Esophagus squamous epithelium (tissue), 5 donors: ENCODE measurements around the gene NMU. TPM values are rescaled to one million over a fixed set of nuclear protein-coding genes. Genes with fewer than 3 reads are reported as not detected.
"Not testable (repeated sequence)": the region's sequence is repeated elsewhere in the genome, so short reads cannot be mapped to it uniquely, and the experiment has no call there.

Source experiments
- DNase-seq: peaks from one replicate; lab custom pipeline; 2025; lab: John Stamatoyannopoulos, UW
- H3K27ac ChIP-seq, 4 donors: fragments of 200-600 bp; sonication (generic); one replicate each; pipeline ENCODE4 v1.5.1; 2016 to 2019; ENCODE audit warnings: mild to moderate bottlenecking in 1 of 4
- H3K27me3 ChIP-seq, 4 donors: fragments of 200-600 bp; sonication (generic); 1 replicate in 3 of 4; 2 replicates in 1 of 4; pipeline versions ENCODE4 v1.5.1 to v1.6.0; 2017 to 2021; ENCODE audit warnings: antibody characterized with exemption in 1 of 4
- H3K36me3 ChIP-seq, 3 donors: fragments of 200-600 bp; sonication (generic); one replicate each; pipeline ENCODE4 v1.5.1; 2016 to 2019
- H3K4me1 ChIP-seq, 3 donors: fragments of 200-600 bp; sonication (generic); one replicate each; pipeline ENCODE4 v1.5.1; 2017 to 2019
- H3K4me3 ChIP-seq, 4 donors: fragments of 200-600 bp; sonication (generic); 1 replicate in 3 of 4; 2 replicates in 1 of 4; pipeline ENCODE4 v1.5.1; 2016 to 2019; ENCODE audit warnings: mild to moderate bottlenecking in 2 of 4, moderate library complexity in 1 of 4
- H3K9me3 ChIP-seq, 3 donors: fragments of 200-600 bp; sonication (generic); one replicate each; pipeline ENCODE4 v1.5.1; 2016 to 2019
- CTCF ChIP-seq, 6 experiments: fragments of 450-650 bp in 4 of 6; fragments of 200-600 bp in 2 of 6; sonication (generic) in 2 of 6; IDR thresholded peaks; one replicate each; pipeline ENCODE4 v1.5.1; 2016 to 2019; ENCODE audit warnings: antibody characterized with exemption in 6 of 6, mild to moderate bottlenecking in 4 of 6, moderate library complexity in 4 of 6
- POLR2A ChIP-seq, 4 donors: fragments of 450-650 bp; IDR thresholded peaks; one replicate each; pipeline ENCODE4 v1.6.1; 2017; ENCODE audit warnings: antibody characterized with exemption in 4 of 4, mild to moderate bottlenecking in 4 of 4, moderate library complexity in 3 of 4
- WGBS, 2 donors: methylation state at CpG; one replicate each; pipeline ENCODE4 v1.1.5; 2018; 5-methylcytosine and 5-hydroxymethylcytosine counted together
- intact Hi-C: fragments of 100-400 bp; cut with DNase I; formaldehyde crosslinking; loops from one replicate; pipeline ENCODE4 v1.15.0; 2022
- total RNA-seq, 4 donors: library from RNA; depleted of rRNA; stranded (reverse); fragments of >200 nt; gene quantifications; one replicate each; pipeline ENCODE4 v1.1.0, GENCODE V29; 2016
- donor health status: DM: yes; HTN: yes; CAD: no.

NMU gene
- total RNA-seq, 4 donors from 2014 or later, result 110 to 137 (median 116) TPM

- intact Hi-C loops, result no loop called here
- peaks cover 0 to 46% (median 2%) of the 10 kb centered on the region in 4 donors for H3K27me3 ChIP-seq
- H3K36me3 ChIP-seq, result peaks cover 0 to 6% (median 0%) of the 10 kb centered on the region in 3 donors
- no peak overlapping the region for H3K4me3 ChIP-seq
- H3K9me3 ChIP-seq, result no peaks in the 10 kb centered on the region
- DNase-seq, result no peak
- H3K27ac ChIP-seq, result no peak overlapping the region
- TF ChIP-seq CTCF (IDR thresholded peaks at IDR 0.05) (no peak), POLR2A (IDR thresholded peaks at IDR 0.05) (no peak)
- peaks cover 0 to 44% (median 5%) of the 10 kb centered on the region in 3 donors for H3K4me1 ChIP-seq
- WGBS, 2 donors, result 63 to 83% methylated on average over 6 of the region's 6 CpGs
Measured at GRCh38 chr4:55633903-55634302, 2.2 kb downstream of the NMU start.

- H3K27ac ChIP-seq, result no peak overlapping the region
- intact Hi-C loops, result no loop called here
- no peak overlapping the region for H3K4me3 ChIP-seq
- WGBS, 2 donors, result 51 to 64% methylated on average over 2 of the region's 2 CpGs
- H3K9me3 ChIP-seq, result no peaks in the 10 kb centered on the region
- H3K36me3 ChIP-seq, result peaks cover 0 to 36% (median 0%) of the 10 kb centered on the region in 3 donors
- H3K4me1 ChIP-seq, result no peaks in the 10 kb centered on the region
- no peaks in the 10 kb centered on the region for H3K27me3 ChIP-seq
- no peak for DNase-seq
- TF ChIP-seq POLR2A (IDR thresholded peaks at IDR 0.05), result no peak
- TF ChIP-seq CTCF (IDR thresholded peaks at IDR 0.05), result no peak
Measured at GRCh38 chr4:55625835-55626234, 10.3 kb downstream of the NMU start.

GRCh38 chr4:55624063-55624462 is 12.0 kb downstream of the NMU start:
- no CpG with 5 or more reads among the region's 1 CpG for WGBS, 2 donors
- H3K4me1 ChIP-seq, H3K27ac ChIP-seq, H3K4me3 ChIP-seq, DNase-seq, H3K9me3 ChIP-seq, intact Hi-C loops, H3K27me3 ChIP-seq: not testable (repeated sequence)
- H3K36me3 ChIP-seq, result peaks cover 0 to 31% (median 0%) of the 10 kb centered on the region in 3 donors

- no peaks in the 10 kb centered on the region for H3K36me3 ChIP-seq
- H3K27ac ChIP-seq, result peak overlapping the region in 2 of 4 donors; percentile 40 to 49
- no peak for DNase-seq
- WGBS, 2 donors, result no CpG with 5 or more reads among the region's 1 CpG
- no peaks in the 10 kb centered on the region for H3K9me3 ChIP-seq
- H3K27me3 ChIP-seq, result no peaks in the 10 kb centered on the region
- peaks cover 0 to 7% (median 0%) of the 10 kb centered on the region in 3 donors for H3K4me1 ChIP-seq
- intact Hi-C loops, result no loop called here
- H3K4me3 ChIP-seq, result peak overlapping the region in 1 of 4 donors; percentile 41
- TF ChIP-seq POLR2A (IDR thresholded peaks at IDR 0.05), result no peak
- TF ChIP-seq CTCF (IDR thresholded peaks at IDR 0.05), result no peak
Measured at GRCh38 chr4:55618546-55619143, 17.5 kb downstream of the NMU start.

GRCh38 chr4:55617587-55618197 is 18.4 kb downstream of the NMU start:
- H3K27me3 ChIP-seq, result no peaks in the 10 kb centered on the region
- peaks cover 0 to 11% (median 0%) of the 10 kb centered on the region in 3 donors for H3K4me1 ChIP-seq
- H3K4me3 ChIP-seq, result no peak overlapping the region
- no peaks in the 10 kb centered on the region for H3K36me3 ChIP-seq
- 75 to 88% methylated on average over 1 of the region's 1 CpG for WGBS, 2 donors
- intact Hi-C loops, result no loop called here
- no peak for TF ChIP-seq POLR2A (IDR thresholded peaks at IDR 0.05)
- TF ChIP-seq CTCF (IDR thresholded peaks at IDR 0.05), result no peak
- DNase-seq, result no peak
- H3K27ac ChIP-seq, result no peak overlapping the region
- H3K9me3 ChIP-seq, result no peaks in the 10 kb centered on the region
